ENCODE data around the gene TMEM138. TPM values are rescaled to one million over a fixed set of nuclear protein-coding genes. Genes with fewer than 3 reads are reported as not detected.

The TMEM138 gene
- total and polyA plus RNA-seq, 2 of the 13 experiments (the other 11 are each of a cell fraction or from before 2014, with no cell fraction given) = 43.5 to 61.0 TPM

GRCh38 chr11:61336171-61336935, 25.8 kb upstream of the TMEM138 start (continued):
- TF ChIP-seq PBX2 (CRISPR knock-in tag; IDR thresholded peaks at IDR 0.05) (no peak), DNMT1 (CRISPR knock-in tag; IDR thresholded peaks at IDR 0.05) (0 out of 2 replicates have a peak, but pooled peaks have one; percentile 50), ZBTB21 (CRISPR knock-in tag; IDR thresholded peaks at IDR 0.05) (no peak), PLSCR1 (CRISPR knock-in tag; IDR thresholded peaks at IDR 0.05; ENCODE audit: borderline replicate concordance) (no peak), RFX3 (CRISPR knock-in tag; IDR thresholded peaks at IDR 0.05) (no peak), POGZ (CRISPR knock-in tag; IDR thresholded peaks at IDR 0.05) (no peak), ZBTB10 (CRISPR knock-in tag; IDR thresholded peaks at IDR 0.05; ENCODE audit: borderline replicate concordance) (no peak), ZNF549 (CRISPR knock-in tag; IDR thresholded peaks at IDR 0.05) (no peak), ARID5B (CRISPR knock-in tag; IDR thresholded peaks at IDR 0.05) (peak; percentile 27; the same call in 1 of the 2 replicates), ZNF512B (CRISPR knock-in tag; IDR thresholded peaks at IDR 0.05; ENCODE audit: borderline replicate concordance) (no peak), ZNF589 (CRISPR knock-in tag; conservative IDR thresholded peaks at IDR 0.05) (no peak), ARNT2 (CRISPR knock-in tag; IDR thresholded peaks at IDR 0.05; ENCODE audit: low read depth) (no peak), ZNF496 (CRISPR knock-in tag; IDR thresholded peaks at IDR 0.05; ENCODE audit: insufficient replicate concordance) (no peak), CEBPB (IDR thresholded peaks at IDR 0.05; ENCODE audit: borderline replicate concordance, low read depth, low read length) (no peak), GLMP (CRISPR knock-in tag; IDR thresholded peaks at IDR 0.05; ENCODE audit: borderline replicate concordance) (no peak)
